Endothelial cell of umbilical vein (primary cell): ENCODE data around the gene ITPR2.

ENCODE experiments used
- EZH2 ChIP-seq: IDR thresholded peaks from 2 replicates; pipeline ENCODE4 v1.6.1; 2012; ENCODE audit warnings: borderline replicate concordance, low read depth, mild to moderate bottlenecking, moderate library complexity, low read length, inconsistent platforms; ENCODE audit not compliant: severe bottlenecking
- FOS ChIP-seq: IDR thresholded peaks from 2 replicates; pipeline ENCODE4 v1.6.1; 2011; ENCODE audit warnings: mild to moderate bottlenecking, low read length, moderate library complexity, borderline replicate concordance; ENCODE audit not compliant: insufficient read depth
- GATA2 ChIP-seq: IDR thresholded peaks from 2 replicates; pipeline ENCODE4 v1.7.0; 2011; ENCODE audit warnings: low read depth, mild to moderate bottlenecking, moderate library complexity, mixed read lengths, low read length; ENCODE audit not compliant: insufficient read length, insufficient read depth
- JUN ChIP-seq: IDR thresholded peaks from 2 replicates; pipeline ENCODE4 v1.6.1; 2011; ENCODE audit warnings: borderline replicate concordance, low read depth; ENCODE audit not compliant: insufficient read length, insufficient read depth
- MYC ChIP-seq: IDR thresholded peaks from one replicate; pipeline ENCODE4 v1.6.1; 2011; ENCODE audit warnings: mild to moderate bottlenecking, low read depth, low read length
- POLR2A ChIP-seq: IDR thresholded peaks from 2 replicates; pipeline ENCODE4 v1.6.1; 2012; ENCODE audit warnings: low read depth, mild to moderate bottlenecking, control low read depth, low read length
- POLR2AphosphoS5 ChIP-seq: IDR thresholded peaks from 2 replicates; pipeline ENCODE4 v1.6.1; 2012; ENCODE audit warnings: low read depth, mild to moderate bottlenecking, control low read depth, low read length, moderate library complexity; ENCODE audit not compliant: insufficient read depth
- TF ChIP-seq, protein P1 (sequence below), 2 donors: IDR thresholded peaks; 1 replicate in 1 of 2; 2 replicates in 1 of 2; pipeline ENCODE4 v1.5.1; 2011; ENCODE audit warnings: low read length in 2 of 2, mild to moderate bottlenecking in 2 of 2, moderate library complexity in 2 of 2, control low read depth in 1 of 2, inconsistent platforms in 1 of 2, low read depth in 1 of 2; ENCODE audit not compliant: insufficient read depth in 1 of 2; ENCODE audit errors: extremely low read depth in 1 of 2
- TF ChIP-seq, protein P2 (sequence below): IDR thresholded peaks from 2 replicates; pipeline ENCODE4 v1.6.1; 2011; ENCODE audit not compliant: insufficient read depth, insufficient read length

- TF ChIP-seq EZH2 (no peak), POLR2AphosphoS5 (no peak), GATA2 (no peak), POLR2A (no peak), MYC (no peak), JUN (peak; percentile 10), FOS (peak; percentile 5)
- TF ChIP-seq, protein P1, sequence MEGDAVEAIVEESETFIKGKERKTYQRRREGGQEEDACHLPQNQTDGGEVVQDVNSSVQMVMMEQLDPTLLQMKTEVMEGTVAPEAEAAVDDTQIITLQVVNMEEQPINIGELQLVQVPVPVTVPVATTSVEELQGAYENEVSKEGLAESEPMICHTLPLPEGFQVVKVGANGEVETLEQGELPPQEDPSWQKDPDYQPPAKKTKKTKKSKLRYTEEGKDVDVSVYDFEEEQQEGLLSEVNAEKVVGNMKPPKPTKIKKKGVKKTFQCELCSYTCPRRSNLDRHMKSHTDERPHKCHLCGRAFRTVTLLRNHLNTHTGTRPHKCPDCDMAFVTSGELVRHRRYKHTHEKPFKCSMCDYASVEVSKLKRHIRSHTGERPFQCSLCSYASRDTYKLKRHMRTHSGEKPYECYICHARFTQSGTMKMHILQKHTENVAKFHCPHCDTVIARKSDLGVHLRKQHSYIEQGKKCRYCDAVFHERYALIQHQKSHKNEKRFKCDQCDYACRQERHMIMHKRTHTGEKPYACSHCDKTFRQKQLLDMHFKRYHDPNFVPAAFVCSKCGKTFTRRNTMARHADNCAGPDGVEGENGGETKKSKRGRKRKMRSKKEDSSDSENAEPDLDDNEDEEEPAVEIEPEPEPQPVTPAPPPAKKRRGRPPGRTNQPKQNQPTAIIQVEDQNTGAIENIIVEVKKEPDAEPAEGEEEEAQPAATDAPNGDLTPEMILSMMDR (IDR thresholded peaks at IDR 0.05; ENCODE audit: extremely low read depth in 1 of 2, insufficient read depth in 1 of 2, low read depth in 1 of 2, low read length in 2 of 2), result no peak
- TF ChIP-seq, protein P2, sequence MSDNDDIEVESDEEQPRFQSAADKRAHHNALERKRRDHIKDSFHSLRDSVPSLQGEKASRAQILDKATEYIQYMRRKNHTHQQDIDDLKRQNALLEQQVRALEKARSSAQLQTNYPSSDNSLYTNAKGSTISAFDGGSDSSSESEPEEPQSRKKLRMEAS, result no peak
Observed at GRCh38 chr12:26723379-26724308, 109.3 kb downstream of the ITPR2 start.
